GM19438 (cell line): ENCODE measurements around the gene SLC25A2.
"Not testable (repeated sequence)": the region's sequence is repeated elsewhere in the genome, so short reads cannot be mapped to it uniquely, and the experiment has no call there.

ENCODE experiments used
- ATAC-seq: cut with Tn5 transposase; IDR thresholded peaks from one replicate; pipeline ENCODE4 v1.9.1; 2021; ENCODE audit warnings: low read depth; ENCODE audit not compliant: unreplicated experiment

Gene SLC25A2

DNA sequence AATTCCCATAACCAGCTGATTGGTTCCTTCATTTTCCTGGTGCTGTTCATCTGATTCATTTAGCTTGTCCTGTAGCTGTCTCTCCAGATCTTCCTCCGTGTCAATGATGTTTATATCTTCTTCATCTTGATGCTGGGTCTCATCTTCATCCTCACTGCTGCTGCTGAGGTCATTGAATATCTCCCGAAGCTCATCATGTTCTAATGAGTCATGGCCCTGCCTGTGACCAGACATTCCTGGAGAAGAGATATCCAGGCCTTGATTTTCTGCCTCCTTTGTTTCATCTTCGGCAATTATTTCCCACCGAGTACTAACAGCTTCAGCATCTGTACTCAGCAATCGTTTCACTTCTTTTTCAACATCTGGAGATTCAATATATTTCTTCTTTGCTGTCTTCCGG lies 15.4 kb upstream of the SLC25A2 start:
- ATAC-seq, result no peak

GRCh38 chr5:141316963-141317362 lies 13.1 kb upstream of the SLC25A2 start:
- ATAC-seq, result not testable (repeated sequence)

GRCh38 chr5:141313711-141314110 lies 9.9 kb upstream of the SLC25A2 start:
- no peak for ATAC-seq

- ATAC-seq, result no peak
These were observed 2.8 kb upstream of the SLC25A2 start for GRCh38 chr5:141306630-141307029.

DNA sequence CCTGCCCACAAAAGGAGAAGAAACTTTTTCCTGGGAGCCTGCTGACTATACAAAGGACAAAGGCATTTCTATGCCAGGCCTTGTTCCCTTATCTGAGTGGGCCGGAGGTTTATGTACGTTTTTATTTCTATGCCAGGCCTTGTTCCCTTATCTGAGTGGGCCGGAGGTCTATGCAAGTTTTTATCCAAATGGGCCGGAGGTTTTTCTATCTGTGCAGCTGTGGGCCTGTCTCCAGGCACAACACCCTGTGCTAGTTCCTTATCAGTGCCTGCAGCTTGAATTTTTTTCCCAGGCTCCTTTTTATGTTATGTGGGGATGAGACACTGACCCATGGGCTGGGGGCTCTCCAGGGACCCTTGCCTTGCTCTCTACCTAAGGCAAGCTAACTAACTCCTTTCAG lies 5.5 kb downstream of the SLC25A2 start:
- ATAC-seq, result no peak

DNA sequence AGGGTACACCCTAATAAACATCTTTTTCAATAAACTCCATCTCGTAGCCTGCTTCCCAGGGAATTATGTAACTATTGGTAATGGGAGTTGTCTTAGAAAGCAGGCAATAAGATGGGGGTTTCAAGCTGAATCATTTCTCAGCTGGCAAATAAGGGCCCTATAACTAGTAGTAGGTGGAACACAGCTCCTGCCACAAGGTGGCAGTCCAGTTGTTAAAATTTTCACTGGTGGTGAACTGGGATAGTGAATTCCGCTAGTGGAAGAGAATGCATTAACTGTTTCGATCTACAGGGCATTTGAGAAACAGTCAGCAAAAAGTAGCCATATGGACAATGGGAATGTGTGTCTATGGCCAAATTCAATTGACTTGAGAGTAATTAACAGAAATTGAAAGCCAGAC lies 30.9 kb downstream of the SLC25A2 start:
- no peak for ATAC-seq

- ATAC-seq, result no peak
These were observed 34.7 kb downstream of the SLC25A2 start for GRCh38 chr5:141269195-141269594.

- ATAC-seq, result no peak
These were observed 42.7 kb downstream of the SLC25A2 start for GRCh38 chr5:141261238-141261546.

DNA sequence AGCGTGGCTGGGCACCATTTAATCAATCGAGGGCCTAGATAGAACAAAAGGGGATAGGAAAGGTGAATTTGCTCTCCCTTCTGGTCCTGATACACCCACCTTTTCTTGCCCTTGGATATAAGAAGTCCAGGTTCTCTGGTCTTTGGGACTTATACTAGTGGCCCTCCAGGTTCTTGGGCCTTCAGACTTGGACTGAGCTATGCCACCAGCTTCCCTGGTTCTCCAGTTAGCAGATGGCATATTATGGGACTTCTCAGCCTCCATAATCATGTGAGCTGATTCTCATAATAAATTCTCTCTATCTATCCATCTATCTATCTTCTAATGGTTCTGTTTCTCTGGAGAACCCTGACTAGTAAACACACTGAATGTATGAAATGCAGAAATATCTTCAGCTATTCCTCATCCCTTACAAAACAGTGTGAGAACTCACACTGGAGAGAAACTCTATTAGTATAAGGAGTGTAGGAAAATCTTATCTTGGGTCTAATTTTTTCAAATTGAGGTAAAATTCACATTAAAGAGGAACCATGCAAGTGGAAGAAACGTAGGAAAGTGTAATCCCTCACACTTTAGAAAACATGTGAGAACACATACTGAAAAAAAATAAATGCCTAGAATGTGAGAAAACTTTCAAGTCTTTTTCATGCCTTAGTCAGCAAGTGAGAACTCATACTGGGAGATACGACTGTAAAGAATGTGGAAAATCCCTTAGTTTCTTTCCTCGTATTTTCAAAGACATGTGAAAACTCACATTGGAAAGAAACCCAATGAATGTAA lies 43.2 kb downstream of the SLC25A2 start:
- no peak for ATAC-seq

- no peak for ATAC-seq
These were observed 44.9 kb downstream of the SLC25A2 start for GRCh38 chr5:141258948-141259347.

- no peak for ATAC-seq
These were observed 45.4 kb downstream of the SLC25A2 start for GRCh38 chr5:141258464-141258863.
